ENCODE data around the gene SEPTIN10. TPM values are rescaled to one million over a fixed set of nuclear protein-coding genes. Genes with fewer than 3 reads are reported as not detected.

The SEPTIN10 gene
- total RNA-seq, 1 experiment from 2014 or later, result 113 TPM

DNA sequence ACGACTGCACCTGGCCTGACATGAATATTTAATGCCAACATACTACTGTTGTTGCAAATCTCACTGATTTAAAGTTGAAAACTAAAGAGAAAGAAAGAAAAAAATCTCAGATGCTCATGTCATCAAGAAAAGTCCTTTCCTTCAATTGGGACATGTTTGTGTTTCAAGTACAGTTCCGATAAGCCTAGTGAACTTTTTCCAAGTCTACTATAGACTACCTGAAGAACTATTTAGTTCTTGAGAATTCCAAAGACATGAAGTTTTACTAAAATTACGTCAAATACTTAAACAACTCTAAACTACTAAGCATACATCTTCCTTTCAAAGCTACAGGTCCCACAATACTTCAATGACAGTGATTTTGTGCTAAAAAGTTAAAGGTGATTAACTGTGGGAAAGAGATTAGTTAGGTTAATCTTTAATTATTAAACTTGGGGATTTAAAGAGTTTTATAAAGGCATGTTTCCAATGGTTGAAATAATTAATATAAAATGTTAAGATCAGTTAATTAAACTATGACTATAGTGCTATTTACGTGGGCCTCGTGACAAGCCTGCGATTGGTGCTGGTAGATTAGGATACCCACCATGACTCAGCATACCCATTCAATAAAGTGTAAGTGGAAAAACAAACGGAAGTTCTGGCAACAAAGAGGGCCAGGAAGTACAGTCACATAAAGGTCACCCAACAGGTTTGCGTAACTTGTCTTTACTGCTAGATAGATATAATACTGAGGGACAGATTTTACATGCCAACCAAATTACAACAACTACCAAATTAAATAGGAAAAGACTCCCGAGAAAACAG lies 55.5 kb downstream of the SEPTIN10 start (continued):
- TF ChIP-seq ZBTB33 (IDR thresholded peaks at IDR 0.05; ENCODE audit: extremely low read depth, insufficient replicate concordance, low read length) (no peak), SIN3A (IDR thresholded peaks at IDR 0.05; ENCODE audit: low read depth) (peak; percentile 48; the same call in 1 of the 2 replicates), EGR1 (IDR thresholded peaks at IDR 0.05; ENCODE audit: low read depth) (peak; percentile 28; the same call in 1 of the 2 replicates), JUND (IDR thresholded peaks at IDR 0.05) (peak; percentile 86), EZH2 (IDR thresholded peaks at IDR 0.05) (no peak), ATF3 (IDR thresholded peaks at IDR 0.05) (no peak), POLR2AphosphoS5 (IDR thresholded peaks at IDR 0.05; ENCODE audit: low read depth, low read length) (peak; percentile 25; the same call in 1 of the 2 replicates), CTCF (IDR thresholded peaks at IDR 0.05 in 2 of 3, conservative IDR thresholded peaks at IDR 0.05 in 1 of 3; ENCODE audit: borderline replicate concordance in 1 of 3, insufficient read depth in 1 of 3, low read depth in 2 of 3, low read length in 2 of 3) (no peak), ELF1 (IDR thresholded peaks at IDR 0.05; ENCODE audit: borderline replicate concordance, low read depth) (peak; percentile 25; the same call in 1 of the 2 replicates), ZNF274 (IDR thresholded peaks at IDR 0.05; ENCODE audit: low read depth, low read length) (no peak), POLR2A (IDR thresholded peaks at IDR 0.05; ENCODE audit: borderline replicate concordance, extremely low read depth, insufficient read depth, insufficient read length) (no peak)
